ENCODE results near the gene OR2AK2. TPM values are rescaled to one million over a fixed set of nuclear protein-coding genes. Genes with fewer than 3 reads are reported as not detected.

Gene OR2AK2
- 0.06 TPM in 1 of 2 replicates, not detected in the other for polyA plus RNA-seq (2012; rRNA removed)
- not detected in 2 replicates for polyA plus RNA-seq (2012; cell fraction: cytosol; rRNA removed)
- 0.30 TPM in 1 of 2 replicates, not detected in the other for polyA plus RNA-seq (2012; cell fraction: nucleus; rRNA removed)

DNA sequence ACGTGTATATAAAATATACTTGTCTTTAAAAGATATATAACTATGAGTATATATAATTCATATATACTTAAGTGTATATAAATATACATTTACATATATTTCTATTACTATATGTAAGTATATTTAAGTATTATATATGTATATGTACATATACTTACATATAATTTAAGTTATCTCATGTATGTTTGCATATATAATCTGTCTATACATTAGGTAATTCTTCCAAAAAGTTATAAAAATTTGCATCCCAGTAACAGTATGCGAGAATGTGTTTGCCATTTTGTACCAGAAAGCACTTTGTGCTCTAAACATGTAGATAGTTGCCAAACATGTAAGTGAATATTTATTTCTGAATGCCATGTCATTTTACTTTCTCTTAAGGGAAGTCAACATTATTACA is at the start of gene OR2AK2:
Gene OR2AK2 (plus strand): TSS at position 301 of the 400 bp plus-strand sequence. CDS start 144 bp downstream, outside the sequence.
- Histone ChIP-seq H3K4me2 (no peak within 1 kb of the TSS), H3K27me3 (ENCODE audit: insufficient read depth) (no peaks in the 10 kb centered on the region), H3K9ac (no peak within 1 kb of the TSS), H3K79me2 (ENCODE audit: insufficient read depth) (no peaks in the 10 kb centered on the region), H3K9me2 (no peaks in the 10 kb centered on the region), H3K27ac (ENCODE audit: low read depth in 2 of 2, low read length in 1 of 2) (no peak within 1 kb of the TSS), H3K4me1 (ENCODE audit: control insufficient read depth in 1 of 2, insufficient read depth in 2 of 2, low read depth in 1 of 2, low read length in 1 of 2) (no peaks in the 10 kb centered on the region), H3F3A (replicated peaks; ENCODE audit: insufficient read depth) (no peaks in the 10 kb centered on the region), H3K36me3 (replicated peaks in 1 of 2; ENCODE audit: control insufficient read depth in 1 of 2, insufficient read depth in 2 of 2, low read length in 1 of 2) (no peaks in the 10 kb centered on the region), H4K20me1 (ENCODE audit: insufficient read depth) (no peaks in the 10 kb centered on the region), H2AFZ (ENCODE audit: low read depth) (no peak within 1 kb of the TSS), H3K9me3 (no peaks in the 10 kb centered on the region), H3K4me3 (ENCODE audit: low read depth in 2 of 2, low read length in 1 of 2) (no peak within 1 kb of the TSS)
- no peak for TF ChIP-seq RFX5 (IDR thresholded peaks at IDR 0.05; ENCODE audit: low read length)
- 3% methylated on average over 2 of the region's 2 CpGs for WGBS (ENCODE audit: low lambda C conversion rate)
- DNase-seq = no peak
- POLR2A ChIA-PET = no interaction called here
- CTCF ChIA-PET = no interaction called here

- ChIA-PET CTCF (no interaction called here), POLR2A (no interaction called here)
- TF ChIP-seq EP300 (IDR thresholded peaks at IDR 0.05; ENCODE audit: borderline replicate concordance in 1 of 2, low read depth in 1 of 2, low read length in 1 of 2) (no peak), GABPA (IDR thresholded peaks at IDR 0.05; ENCODE audit: low read depth) (no peak), RXRA (IDR thresholded peaks at IDR 0.05; ENCODE audit: borderline replicate concordance, low read depth) (no peak), YY1 (IDR thresholded peaks at IDR 0.05; ENCODE audit: low read depth) (no peak), RFX5 (IDR thresholded peaks at IDR 0.05; ENCODE audit: low read length) (no peak)
- Histone ChIP-seq H3K9me2 (no peaks in the 10 kb centered on the region), H3K27me3 (ENCODE audit: insufficient read depth) (peaks cover 3% of the 10 kb centered on the region; the same call in 1 of the 2 replicates), H3K4me3 (ENCODE audit: low read depth in 2 of 2, low read length in 1 of 2) (no peak within 1 kb of the TSS), H3K79me2 (ENCODE audit: insufficient read depth) (no peaks in the 10 kb centered on the region), H3K36me3 (replicated peaks in 1 of 2; ENCODE audit: control insufficient read depth in 1 of 2, insufficient read depth in 2 of 2, low read length in 1 of 2) (no peaks in the 10 kb centered on the region), H3K4me2 (no peak within 1 kb of the TSS), H4K20me1 (ENCODE audit: insufficient read depth) (no peaks in the 10 kb centered on the region), H3K27ac (ENCODE audit: low read depth in 2 of 2, low read length in 1 of 2) (no peak within 1 kb of the TSS), H2AFZ (ENCODE audit: low read depth) (no peak within 1 kb of the TSS), H3F3A (replicated peaks; ENCODE audit: insufficient read depth) (no peaks in the 10 kb centered on the region), H3K9me3 (no peaks in the 10 kb centered on the region), H3K4me1 (ENCODE audit: control insufficient read depth in 1 of 2, insufficient read depth in 2 of 2, low read depth in 1 of 2, low read length in 1 of 2) (no peaks in the 10 kb centered on the region), H3K9ac (no peak within 1 kb of the TSS)
- 8% methylated on average over 2 of the region's 2 CpGs for WGBS (ENCODE audit: low lambda C conversion rate)
- DNase-seq = no peak
Observed at GRCh38 chr1:247919952-247920351, 45.1 kb upstream of the OR2AK2 start, which contains the start of gene OR2T8. Gene OR2T8, plus strand, starts transcription at chr1:247920252. Its CDS starts 766 bp downstream, at chr1:247921018.

GRCh38 chr1:247923941-247924340 is 41.1 kb upstream of the OR2AK2 start:
- Histone ChIP-seq H3K4me1 (ENCODE audit: control insufficient read depth in 1 of 2, insufficient read depth in 2 of 2, low read depth in 1 of 2, low read length in 1 of 2) (no peaks in the 10 kb centered on the region), H3K27me3 (ENCODE audit: insufficient read depth) (peaks cover 6% of the 10 kb centered on the region; the same call in 1 of the 2 replicates), H3K4me3 (ENCODE audit: low read depth in 2 of 2, low read length in 1 of 2) (no peak overlapping the region), H3F3A (replicated peaks; ENCODE audit: insufficient read depth) (no peaks in the 10 kb centered on the region), H3K4me2 (no peak overlapping the region), H3K9me3 (no peaks in the 10 kb centered on the region), H2AFZ (ENCODE audit: low read depth) (no peak overlapping the region), H3K36me3 (replicated peaks in 1 of 2; ENCODE audit: control insufficient read depth in 1 of 2, insufficient read depth in 2 of 2, low read length in 1 of 2) (no peaks in the 10 kb centered on the region), H3K9ac (no peak overlapping the region), H3K9me2 (no peaks in the 10 kb centered on the region), H3K27ac (ENCODE audit: low read depth in 2 of 2, low read length in 1 of 2) (no peak overlapping the region), H4K20me1 (ENCODE audit: insufficient read depth) (no peaks in the 10 kb centered on the region), H3K79me2 (ENCODE audit: insufficient read depth) (no peaks in the 10 kb centered on the region)
- DNase-seq = no peak
- ChIA-PET POLR2A (no interaction called here), CTCF (interaction anchor here (1.0 to 1.9 kb wide), 2 partner anchors 13 kb away, joined by 3 to 4 read pairs; no protein-coding TSS in a partner anchor)
- 1% methylated on average over 3 of the region's 3 CpGs for WGBS (ENCODE audit: low lambda C conversion rate)
- no peak for TF ChIP-seq RXRA (IDR thresholded peaks at IDR 0.05; ENCODE audit: borderline replicate concordance, low read depth)
- TF ChIP-seq, protein P1, sequence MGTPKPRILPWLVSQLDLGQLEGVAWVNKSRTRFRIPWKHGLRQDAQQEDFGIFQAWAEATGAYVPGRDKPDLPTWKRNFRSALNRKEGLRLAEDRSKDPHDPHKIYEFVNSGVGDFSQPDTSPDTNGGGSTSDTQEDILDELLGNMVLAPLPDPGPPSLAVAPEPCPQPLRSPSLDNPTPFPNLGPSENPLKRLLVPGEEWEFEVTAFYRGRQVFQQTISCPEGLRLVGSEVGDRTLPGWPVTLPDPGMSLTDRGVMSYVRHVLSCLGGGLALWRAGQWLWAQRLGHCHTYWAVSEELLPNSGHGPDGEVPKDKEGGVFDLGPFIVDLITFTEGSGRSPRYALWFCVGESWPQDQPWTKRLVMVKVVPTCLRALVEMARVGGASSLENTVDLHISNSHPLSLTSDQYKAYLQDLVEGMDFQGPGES (IDR thresholded peaks at IDR 0.05; ENCODE audit: low read depth, low read length) = no peak
- TF ChIP-seq EZH2phosphoT487 (IDR thresholded peaks at IDR 0.05; ENCODE audit: borderline replicate concordance, low read depth) = no peak
- TF ChIP-seq, protein P2, sequence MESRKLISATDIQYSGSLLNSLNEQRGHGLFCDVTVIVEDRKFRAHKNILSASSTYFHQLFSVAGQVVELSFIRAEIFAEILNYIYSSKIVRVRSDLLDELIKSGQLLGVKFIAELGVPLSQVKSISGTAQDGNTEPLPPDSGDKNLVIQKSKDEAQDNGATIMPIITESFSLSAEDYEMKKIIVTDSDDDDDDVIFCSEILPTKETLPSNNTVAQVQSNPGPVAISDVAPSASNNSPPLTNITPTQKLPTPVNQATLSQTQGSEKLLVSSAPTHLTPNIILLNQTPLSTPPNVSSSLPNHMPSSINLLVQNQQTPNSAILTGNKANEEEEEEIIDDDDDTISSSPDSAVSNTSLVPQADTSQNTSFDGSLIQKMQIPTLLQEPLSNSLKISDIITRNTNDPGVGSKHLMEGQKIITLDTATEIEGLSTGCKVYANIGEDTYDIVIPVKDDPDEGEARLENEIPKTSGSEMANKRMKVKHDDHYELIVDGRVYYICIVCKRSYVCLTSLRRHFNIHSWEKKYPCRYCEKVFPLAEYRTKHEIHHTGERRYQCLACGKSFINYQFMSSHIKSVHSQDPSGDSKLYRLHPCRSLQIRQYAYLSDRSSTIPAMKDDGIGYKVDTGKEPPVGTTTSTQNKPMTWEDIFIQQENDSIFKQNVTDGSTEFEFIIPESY (IDR thresholded peaks at IDR 0.05; ENCODE audit: borderline replicate concordance, low read depth) = no peak
- TF ChIP-seq JUND (IDR thresholded peaks at IDR 0.05) = no peak
- TF ChIP-seq TEAD4 (IDR thresholded peaks at IDR 0.05; ENCODE audit: borderline replicate concordance, insufficient read depth) = no peak
- no peak for TF ChIP-seq FOXM1 (IDR thresholded peaks at IDR 0.05; ENCODE audit: low read depth)
- no peak for TF ChIP-seq ELF1 (IDR thresholded peaks at IDR 0.05)
- no peak for TF ChIP-seq NRF1 (IDR thresholded peaks at IDR 0.05; ENCODE audit: low read depth, low read length)
- no peak for TF ChIP-seq TAF1 (IDR thresholded peaks at IDR 0.05; ENCODE audit: borderline replicate concordance, low read depth, low read length)
- TF ChIP-seq GABPA (IDR thresholded peaks at IDR 0.05; ENCODE audit: low read depth) = no peak
- TF ChIP-seq EP300 (IDR thresholded peaks at IDR 0.05; ENCODE audit: borderline replicate concordance in 1 of 2, low read depth in 1 of 2, low read length in 1 of 2) = no peak
- TF ChIP-seq, protein P3, sequence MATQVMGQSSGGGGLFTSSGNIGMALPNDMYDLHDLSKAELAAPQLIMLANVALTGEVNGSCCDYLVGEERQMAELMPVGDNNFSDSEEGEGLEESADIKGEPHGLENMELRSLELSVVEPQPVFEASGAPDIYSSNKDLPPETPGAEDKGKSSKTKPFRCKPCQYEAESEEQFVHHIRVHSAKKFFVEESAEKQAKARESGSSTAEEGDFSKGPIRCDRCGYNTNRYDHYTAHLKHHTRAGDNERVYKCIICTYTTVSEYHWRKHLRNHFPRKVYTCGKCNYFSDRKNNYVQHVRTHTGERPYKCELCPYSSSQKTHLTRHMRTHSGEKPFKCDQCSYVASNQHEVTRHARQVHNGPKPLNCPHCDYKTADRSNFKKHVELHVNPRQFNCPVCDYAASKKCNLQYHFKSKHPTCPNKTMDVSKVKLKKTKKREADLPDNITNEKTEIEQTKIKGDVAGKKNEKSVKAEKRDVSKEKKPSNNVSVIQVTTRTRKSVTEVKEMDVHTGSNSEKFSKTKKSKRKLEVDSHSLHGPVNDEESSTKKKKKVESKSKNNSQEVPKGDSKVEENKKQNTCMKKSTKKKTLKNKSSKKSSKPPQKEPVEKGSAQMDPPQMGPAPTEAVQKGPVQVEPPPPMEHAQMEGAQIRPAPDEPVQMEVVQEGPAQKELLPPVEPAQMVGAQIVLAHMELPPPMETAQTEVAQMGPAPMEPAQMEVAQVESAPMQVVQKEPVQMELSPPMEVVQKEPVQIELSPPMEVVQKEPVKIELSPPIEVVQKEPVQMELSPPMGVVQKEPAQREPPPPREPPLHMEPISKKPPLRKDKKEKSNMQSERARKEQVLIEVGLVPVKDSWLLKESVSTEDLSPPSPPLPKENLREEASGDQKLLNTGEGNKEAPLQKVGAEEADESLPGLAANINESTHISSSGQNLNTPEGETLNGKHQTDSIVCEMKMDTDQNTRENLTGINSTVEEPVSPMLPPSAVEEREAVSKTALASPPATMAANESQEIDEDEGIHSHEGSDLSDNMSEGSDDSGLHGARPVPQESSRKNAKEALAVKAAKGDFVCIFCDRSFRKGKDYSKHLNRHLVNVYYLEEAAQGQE (IDR thresholded peaks at IDR 0.05; ENCODE audit: low read depth, low read length) = no peak
